Endothelial cell of umbilical vein (primary cell): ENCODE data around the gene MCTP2. TPM values are rescaled to one million over a fixed set of nuclear protein-coding genes. Genes with fewer than 3 reads are reported as not detected.

Experiments
- BruUV-seq: library from RNA; stranded (reverse); fragments of 400-500 nt; replicated peaks from 2 replicates; lab custom pipeline; 2021; lab: Mats Ljungman, UMichigan
- CTCF ChIA-PET: fragments of 300-600, 350-600 bp; sonication (Branson Sonifier 250); formaldehyde crosslinking; loops from one replicate; lab custom pipeline; 2021; ENCODE audit warnings: antibody characterized with exemption, inconsistent platforms; lab: Charles Lee
- POLR2A ChIA-PET: fragments of 300-600, 350-600 bp; sonication (Branson Sonifier 250); formaldehyde crosslinking; loops from one replicate; lab custom pipeline; 2021; ENCODE audit warnings: antibody characterized with exemption, inconsistent platforms; lab: Charles Lee
- DNase-seq: peaks from one replicate; pipeline ENCODE4 v3.0.0-alpha.2; 2011; ENCODE audit warnings: low read depth, low spot score
- FAIRE-seq: peaks from 2 replicates; lab custom pipeline; 2011; peaks lifted over from hg19 to GRCh38; lab: Jason Lieb, UNC
- H2AFZ ChIP-seq: 2 replicates; pipeline ENCODE4 v1.6.0; 2012; ENCODE audit warnings: low read depth, low read length, control low read depth, inconsistent platforms
- H3K27ac ChIP-seq: 2 replicates; pipeline ENCODE4 v1.5.1; 2011; ENCODE audit warnings: low read depth, mild to moderate bottlenecking, control low read depth, low read length, moderate library complexity; ENCODE audit not compliant: insufficient read depth
- H3K27me3 ChIP-seq, 2 experiments: 2 replicates each; pipeline versions ENCODE4 v1.6.0 to v1.6.1; 2011; ENCODE audit warnings: low read length in 2 of 2, mixed read lengths in 1 of 2; ENCODE audit not compliant: control insufficient read depth in 2 of 2, insufficient read depth in 2 of 2
- H3K36me3 ChIP-seq, 2 experiments: 2 replicates in 1 of 2; 3 replicates in 1 of 2; pipeline ENCODE4 v1.5.1; 2011; ENCODE audit warnings: low read length in 2 of 2, mild to moderate bottlenecking in 1 of 2, moderate library complexity in 1 of 2; ENCODE audit not compliant: control insufficient read depth in 2 of 2, insufficient read depth in 2 of 2; ENCODE audit errors: extremely low read depth in 1 of 2
- H3K4me1 ChIP-seq: 3 replicates; pipeline ENCODE4 v1.5.1; 2011; ENCODE audit warnings: mild to moderate bottlenecking, low read length; ENCODE audit not compliant: control insufficient read depth, insufficient read depth; ENCODE audit errors: extremely low read depth
- H3K4me2 ChIP-seq: 2 replicates; pipeline ENCODE4 v1.6.1; 2011; ENCODE audit warnings: low read length, control low read depth, mixed read lengths; ENCODE audit not compliant: insufficient read depth
- H3K4me3 ChIP-seq, 3 experiments: fragments of 200-600 bp in 1 of 3; sonication (generic), shearing (Covaris generic) in 1 of 3; replicated peaks in 1 of 3; 2 replicates each; pipeline ENCODE4 v1.5.1; 2011 to 2016; ENCODE audit warnings: control low read depth in 3 of 3, low read length in 3 of 3, mild to moderate bottlenecking in 2 of 3, inconsistent platforms in 1 of 3, low read depth in 1 of 3, moderate library complexity in 1 of 3; ENCODE audit not compliant: insufficient read depth in 1 of 3
- H3K79me2 ChIP-seq: 2 replicates; pipeline ENCODE4 v1.6.0; 2012; ENCODE audit warnings: low read length, inconsistent platforms; ENCODE audit not compliant: control insufficient read depth, insufficient read depth
- H3K9ac ChIP-seq: replicated peaks from 2 replicates; pipeline ENCODE3; 2011; ENCODE audit warnings: low read length, control low read depth; ENCODE audit not compliant: insufficient read depth; ENCODE audit errors: extremely low read depth
- H3K9me1 ChIP-seq: replicated peaks from 3 replicates; pipeline ENCODE4 v1.6.0; 2011; ENCODE audit warnings: mild to moderate bottlenecking, low read length; ENCODE audit not compliant: control insufficient read depth, insufficient read depth; ENCODE audit errors: extremely low read depth
- H3K9me3 ChIP-seq: replicated peaks from 2 replicates; pipeline ENCODE4 v1.5.1; 2012; ENCODE audit warnings: low read length, inconsistent platforms; ENCODE audit not compliant: control insufficient read depth, insufficient read depth
- H4K20me1 ChIP-seq: replicated peaks from 2 replicates; pipeline ENCODE3; 2011; ENCODE audit warnings: mild to moderate bottlenecking, low read length; ENCODE audit not compliant: control insufficient read depth, insufficient read depth; ENCODE audit errors: extremely low read depth
- EZH2 ChIP-seq: IDR thresholded peaks from 2 replicates; pipeline ENCODE4 v1.6.1; 2012; ENCODE audit warnings: borderline replicate concordance, low read depth, mild to moderate bottlenecking, moderate library complexity, low read length, inconsistent platforms; ENCODE audit not compliant: severe bottlenecking
- FOS ChIP-seq: IDR thresholded peaks from 2 replicates; pipeline ENCODE4 v1.6.1; 2011; ENCODE audit warnings: mild to moderate bottlenecking, low read length, moderate library complexity, borderline replicate concordance; ENCODE audit not compliant: insufficient read depth
- GATA2 ChIP-seq: IDR thresholded peaks from 2 replicates; pipeline ENCODE4 v1.7.0; 2011; ENCODE audit warnings: low read depth, mild to moderate bottlenecking, moderate library complexity, mixed read lengths, low read length; ENCODE audit not compliant: insufficient read length, insufficient read depth
- JUN ChIP-seq: IDR thresholded peaks from 2 replicates; pipeline ENCODE4 v1.6.1; 2011; ENCODE audit warnings: borderline replicate concordance, low read depth; ENCODE audit not compliant: insufficient read length, insufficient read depth
- MYC ChIP-seq: IDR thresholded peaks from one replicate; pipeline ENCODE4 v1.6.1; 2011; ENCODE audit warnings: mild to moderate bottlenecking, low read depth, low read length
- POLR2A ChIP-seq: IDR thresholded peaks from 2 replicates; pipeline ENCODE4 v1.6.1; 2012; ENCODE audit warnings: low read depth, mild to moderate bottlenecking, control low read depth, low read length
- POLR2AphosphoS5 ChIP-seq: IDR thresholded peaks from 2 replicates; pipeline ENCODE4 v1.6.1; 2012; ENCODE audit warnings: low read depth, mild to moderate bottlenecking, control low read depth, low read length, moderate library complexity; ENCODE audit not compliant: insufficient read depth
- dilution Hi-C: fragments of 300-500 bp; cut with MboI; formaldehyde crosslinking; loops from one replicate; pipeline ENCODE4 v1.15.0; 2019; ENCODE audit warnings: low sequenced_read_pairs; ENCODE audit not compliant: extremely low pct_ligation_motif_present
- intact Hi-C: fragments of 100-400 bp; cut with micrococcal nuclease; formaldehyde crosslinking; loops from one replicate; pipeline ENCODE4 v1.10.0; 2022
- polyA plus RNA-seq, 4 experiments: library from polyadenylated mRNA; depleted of rRNA in 3 of 4; stranded (reverse) in 3 of 4; unstranded in 1 of 4; fragments of >200 nt; gene quantifications; 2 replicates each; pipeline versions ENCODE4 v1.2.1 to v1.2.3, GENCODE V29; 2011 to 2012; ENCODE audit warnings: missing spikeins in 1 of 4
- total RNA-seq: library from RNA; stranded (reverse); gene quantifications from 2 replicates; pipeline ENCODE4 v1.2.3, GENCODE V29; 2021
- TF ChIP-seq, protein P1 (sequence below): IDR thresholded peaks from 2 replicates; pipeline ENCODE4 v1.6.1; 2011; ENCODE audit not compliant: insufficient read depth, insufficient read length
- TF ChIP-seq, protein P2 (sequence below), 2 donors: IDR thresholded peaks; 1 replicate in 1 of 2; 2 replicates in 1 of 2; pipeline ENCODE4 v1.5.1; 2011; ENCODE audit warnings: low read length in 2 of 2, mild to moderate bottlenecking in 2 of 2, moderate library complexity in 2 of 2, control low read depth in 1 of 2, inconsistent platforms in 1 of 2, low read depth in 1 of 2; ENCODE audit not compliant: insufficient read depth in 1 of 2; ENCODE audit errors: extremely low read depth in 1 of 2

MCTP2 gene
- total and polyA plus RNA-seq, 2 donors (not counting 3 experiments of a cell fraction or from before 2014, with no cell fraction given) = 0.01 to 0.75 TPM

DNA sequence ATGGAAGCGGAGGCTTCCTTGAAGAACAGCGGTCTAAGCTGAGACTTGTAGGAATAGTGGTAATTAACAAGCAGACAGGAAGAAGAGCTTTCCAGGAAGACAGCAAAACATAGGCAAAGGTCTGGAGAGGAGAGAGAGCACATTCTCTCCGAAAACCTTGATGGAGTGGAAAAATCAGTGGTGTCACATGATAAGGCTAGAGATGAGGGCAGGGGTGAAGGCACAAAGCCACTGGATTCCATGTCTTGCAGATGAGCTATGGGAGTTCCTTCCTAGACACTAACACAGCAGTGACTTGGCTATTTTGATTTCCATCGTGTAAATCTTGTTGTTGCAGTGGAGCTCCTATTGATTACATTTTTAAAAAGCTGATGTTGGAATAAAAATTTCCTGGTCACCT lies 132.0 kb downstream of the MCTP2 start:
- no peaks in the 10 kb centered on the region for H3K27me3 ChIP-seq
- ChIA-PET CTCF (no interaction called here), POLR2A (no interaction called here)
- intact Hi-C loops (no loop called here), dilution Hi-C loops (no loop called here)
- no peak for DNase-seq
- BruUV-seq = no TSS peak
- H3K36me3 ChIP-seq = no peaks in the 10 kb centered on the region
- FAIRE-seq = no peak
- H3K4me3 ChIP-seq = no peak overlapping the region
- no peaks in the 10 kb centered on the region for H3K9me1 ChIP-seq
- H3K9me3 ChIP-seq = no peaks in the 10 kb centered on the region
- no peaks in the 10 kb centered on the region for H4K20me1 ChIP-seq
- no peaks in the 10 kb centered on the region for H3K4me1 ChIP-seq
- TF ChIP-seq, protein P1, sequence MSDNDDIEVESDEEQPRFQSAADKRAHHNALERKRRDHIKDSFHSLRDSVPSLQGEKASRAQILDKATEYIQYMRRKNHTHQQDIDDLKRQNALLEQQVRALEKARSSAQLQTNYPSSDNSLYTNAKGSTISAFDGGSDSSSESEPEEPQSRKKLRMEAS = no peak
- no peak for TF ChIP-seq JUN
- TF ChIP-seq POLR2AphosphoS5 = no peak
- TF ChIP-seq GATA2 = no peak
- TF ChIP-seq, protein P2, sequence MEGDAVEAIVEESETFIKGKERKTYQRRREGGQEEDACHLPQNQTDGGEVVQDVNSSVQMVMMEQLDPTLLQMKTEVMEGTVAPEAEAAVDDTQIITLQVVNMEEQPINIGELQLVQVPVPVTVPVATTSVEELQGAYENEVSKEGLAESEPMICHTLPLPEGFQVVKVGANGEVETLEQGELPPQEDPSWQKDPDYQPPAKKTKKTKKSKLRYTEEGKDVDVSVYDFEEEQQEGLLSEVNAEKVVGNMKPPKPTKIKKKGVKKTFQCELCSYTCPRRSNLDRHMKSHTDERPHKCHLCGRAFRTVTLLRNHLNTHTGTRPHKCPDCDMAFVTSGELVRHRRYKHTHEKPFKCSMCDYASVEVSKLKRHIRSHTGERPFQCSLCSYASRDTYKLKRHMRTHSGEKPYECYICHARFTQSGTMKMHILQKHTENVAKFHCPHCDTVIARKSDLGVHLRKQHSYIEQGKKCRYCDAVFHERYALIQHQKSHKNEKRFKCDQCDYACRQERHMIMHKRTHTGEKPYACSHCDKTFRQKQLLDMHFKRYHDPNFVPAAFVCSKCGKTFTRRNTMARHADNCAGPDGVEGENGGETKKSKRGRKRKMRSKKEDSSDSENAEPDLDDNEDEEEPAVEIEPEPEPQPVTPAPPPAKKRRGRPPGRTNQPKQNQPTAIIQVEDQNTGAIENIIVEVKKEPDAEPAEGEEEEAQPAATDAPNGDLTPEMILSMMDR (IDR thresholded peaks at IDR 0.05; ENCODE audit: extremely low read depth in 1 of 2, insufficient read depth in 1 of 2, low read depth in 1 of 2, low read length in 2 of 2) = no peak
- no peak for TF ChIP-seq POLR2A
- TF ChIP-seq FOS = no peak
- no peak for TF ChIP-seq EZH2
- TF ChIP-seq MYC = no peak
- no peak overlapping the region for H3K27ac ChIP-seq
- H3K79me2 ChIP-seq = no peaks in the 10 kb centered on the region
- H2AFZ ChIP-seq = no peak overlapping the region
- H3K4me2 ChIP-seq = no peak overlapping the region
- H3K9ac ChIP-seq = no peak overlapping the region
